Measurements from ENCODE around the gene MYBBP1A. TPM values are rescaled to one million over a fixed set of nuclear protein-coding genes. Genes with fewer than 3 reads are reported as not detected.

The MYBBP1A gene
- total RNA-seq, 2 donors from 2014 or later = 92.3 to 246 TPM

DNA sequence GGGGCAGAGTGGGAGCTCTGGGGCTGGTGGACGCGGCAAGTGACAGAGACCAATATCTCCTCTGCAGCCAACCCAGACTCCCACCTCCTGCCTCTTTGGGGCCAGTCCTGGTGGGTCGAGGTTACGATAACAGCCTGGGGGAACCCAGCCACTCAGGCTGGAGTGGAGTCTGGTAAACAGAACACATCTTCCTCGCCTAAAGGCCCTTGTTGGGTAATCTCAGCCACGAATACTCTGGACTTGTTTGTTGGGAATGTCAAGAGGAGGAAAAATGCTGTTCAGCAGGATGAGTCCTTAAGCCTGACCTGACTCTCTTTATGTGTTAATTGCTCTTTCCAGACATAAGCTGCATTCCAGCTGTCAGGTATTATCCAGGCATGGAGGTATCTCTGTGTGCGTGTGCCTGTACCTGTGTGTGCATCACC lies 64.5 kb downstream of the MYBBP1A start:
- no peak for DNase-seq (ENCODE audit: low spot score)
- no peaks in the 10 kb centered on the region for H3K36me3 Mint-ChIP-seq
- no peak for ATAC-seq
- H3K27ac Mint-ChIP-seq = no peak overlapping the region
- no peak overlapping the region for H3K4me3 Mint-ChIP-seq
- H3K27me3 Mint-ChIP-seq = peaks cover 0 to 6% of the 10 kb centered on the region in 2 donors
- peaks cover 12 to 13% of the 10 kb centered on the region in 2 donors for H3K4me1 Mint-ChIP-seq (ENCODE audit: low read depth in 2 of 2)
- no peaks in the 10 kb centered on the region for H3K9me3 Mint-ChIP-seq

DNA sequence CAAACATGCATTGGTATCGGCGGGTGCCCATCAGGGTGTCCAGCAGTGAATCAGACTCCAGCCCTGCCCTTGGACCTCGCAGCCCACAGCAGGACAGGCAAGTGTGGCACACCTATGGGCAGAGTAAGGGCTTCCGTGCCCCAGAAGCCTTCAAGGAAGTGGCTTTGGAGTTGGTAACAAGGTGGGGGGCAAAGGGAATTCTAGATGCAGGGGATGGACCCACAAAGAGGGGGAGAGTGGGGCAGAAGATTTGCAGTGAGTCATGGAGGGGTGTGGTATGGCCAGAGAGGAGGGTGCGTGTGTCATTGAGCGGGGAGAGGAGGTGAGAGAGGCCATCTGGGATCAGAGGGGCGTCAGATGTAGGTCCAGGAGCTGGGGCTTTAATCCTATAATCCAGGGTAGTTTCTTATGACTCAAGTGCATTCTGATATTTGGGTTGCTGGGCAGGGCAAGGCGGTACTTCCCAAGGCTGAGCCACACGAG lies 65.0 kb downstream of the MYBBP1A start:
- Mint-ChIP-seq H3K36me3 (no peaks in the 10 kb centered on the region), H3K9me3 (no peaks in the 10 kb centered on the region), H3K4me1 (ENCODE audit: low read depth in 2 of 2) (peaks cover 13 to 14% of the 10 kb centered on the region in 2 donors), H3K4me3 (no peak overlapping the region), H3K27me3 (peaks cover 0 to 6% of the 10 kb centered on the region in 2 donors), H3K27ac (no peak overlapping the region)
- DNase-seq (ENCODE audit: low spot score) = no peak
- ATAC-seq = no peak

DNA sequence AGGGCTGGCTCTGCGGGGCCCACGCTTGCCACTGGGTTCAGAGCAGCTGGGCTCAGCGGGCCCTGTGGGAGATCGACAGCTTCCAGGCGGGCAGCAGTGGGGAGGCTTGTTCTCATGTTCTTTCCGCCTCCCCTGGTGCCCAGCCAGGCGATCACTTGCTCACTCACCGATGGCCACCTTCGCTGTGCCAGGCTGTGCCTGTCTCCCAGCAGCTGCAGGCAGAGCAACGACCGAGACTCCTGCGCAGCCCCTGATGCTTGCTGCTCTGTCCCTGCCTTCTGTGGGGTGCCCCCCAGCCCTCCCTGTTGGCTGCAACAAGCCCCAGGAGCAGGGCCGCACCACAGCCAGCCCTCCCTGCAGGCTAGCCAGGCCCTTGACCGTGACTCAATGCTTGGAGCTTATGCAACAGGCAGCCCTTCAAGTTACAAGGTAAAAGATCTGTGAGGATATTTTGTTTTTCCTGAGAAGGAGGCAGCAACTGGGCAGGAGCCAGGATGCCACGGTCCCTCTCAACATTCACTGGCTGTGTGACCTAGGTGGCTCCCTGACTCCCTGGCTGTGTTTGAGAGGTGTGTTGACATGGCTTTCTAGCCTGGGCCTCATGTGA lies 66.1 kb downstream of the MYBBP1A start:
- Mint-ChIP-seq H3K4me1 (ENCODE audit: low read depth in 2 of 2) (peaks cover 18 to 19% of the 10 kb centered on the region in 2 donors), H3K36me3 (no peaks in the 10 kb centered on the region), H3K9me3 (no peaks in the 10 kb centered on the region), H3K4me3 (no peak overlapping the region), H3K27ac (no peak overlapping the region), H3K27me3 (peaks cover 0 to 6% of the 10 kb centered on the region in 2 donors)
- no peak for DNase-seq (ENCODE audit: low spot score)
- no peak for ATAC-seq

Other genes starting within 250 kb of the MYBBP1A start
- gene UBE2G1, start 188.7 kb downstream of the MYBBP1A start, total RNA-seq = 10 to 100 TPM; 55.3 to 82.5 TPM
- gene SPNS3, start 121.4 kb downstream of the MYBBP1A start, total RNA-seq = 1 to 10 TPM; 1.1 to 1.9 TPM
- gene SPNS2, start 56.5 kb downstream of the MYBBP1A start, total RNA-seq = not detected
- gene GGT6, start 5.2 kb upstream of the MYBBP1A start, total RNA-seq = not detected
- gene SMTNL2, start 29.1 kb upstream of the MYBBP1A start, total RNA-seq = not detected
- gene ALOX15, start 86.3 kb upstream of the MYBBP1A start, total RNA-seq = not detected
- 100 to 1,000 TPM in 1 of 2 donors, 10 to 100 TPM in 1; 76.9 to 161 TPM for gene PELP1, start 148.8 kb upstream of the MYBBP1A start, total RNA-seq
- 100 to 1,000 TPM; 834 to 935 TPM for gene ARRB2, start 155.2 kb upstream of the MYBBP1A start, total RNA-seq
- gene MED11, start 176.0 kb upstream of the MYBBP1A start, total RNA-seq = 10 to 100 TPM; 27.2 to 34.6 TPM
- 1 to 10 TPM; 1.0 to 2.3 TPM for gene ZMYND15, start 184.4 kb upstream of the MYBBP1A start, total RNA-seq
- 10 to 100 TPM; 22.6 to 46.3 TPM for gene CXCL16, start 184.5 kb upstream of the MYBBP1A start, total RNA-seq
- not detected for gene TM4SF5, start 216.5 kb upstream of the MYBBP1A start, total RNA-seq
- 10 to 100 TPM in 1 of 2 donors, 1 to 10 TPM in 1; 4.5 to 15.4 TPM for gene VMO1, start 231.0 kb upstream of the MYBBP1A start, total RNA-seq
- under 1 TPM in 1 of 2 donors, not detected in 1; 0.38 TPM for gene GLTPD2, start 233.6 kb upstream of the MYBBP1A start, total RNA-seq
- gene PSMB6, start 240.8 kb upstream of the MYBBP1A start, total RNA-seq = 100 to 1,000 TPM; 145 to 174 TPM

All from natural killer cell treated with Interleukin-12 subunit alpha and Interleukin-12 subunit beta and Interleukin-15 and Interleukin-18, amount 100 ng/mL, for 72 hours (primary cell).